Measurements from ENCODE around the gene ALX4. TPM values are rescaled to one million over a fixed set of nuclear protein-coding genes. Genes with fewer than 3 reads are reported as not detected.

Gene ALX4
- total and polyA plus RNA-seq, 2 of the 8 experiments (the other 6 are each of a cell fraction or from before 2014, with no cell fraction given), result not detected

GRCh38 chr11:44325698-44326097 is 15.8 kb upstream of the ALX4 start:
- 83% methylated on average over 5 of the region's 5 CpGs; no CpG with 5 or more reads in 1 of the 2 experiments for WGBS, 2 experiments (ENCODE audit: extremely low coverage in 1 of 2, insufficient coverage in 1 of 2, insufficient read length in 1 of 2, insufficient replicate concordance in 2 of 2, low coverage in 1 of 2, low lambda C conversion rate in 2 of 2, missing lambda C conversion rate in 1 of 2)
- FAIRE-seq (no peak), DNase-seq (ENCODE audit: low read depth in 1 of 2, low spot score in 2 of 2) (no peak)
- H2BK5ac ChIP-seq (ENCODE audit: low read depth, low read length), result no peak overlapping the region
- H4K5ac ChIP-seq (ENCODE audit: insufficient read length, low read depth, low read length), result no peak overlapping the region
- H2BK120ac ChIP-seq (replicated peaks; ENCODE audit: low read depth, low read length), result no peak overlapping the region
- H3K23ac ChIP-seq (ENCODE audit: insufficient read length), result no peak overlapping the region
- H3K36me3 ChIP-seq (ENCODE audit: control insufficient read depth in 2 of 4, insufficient read depth in 4 of 4, low read length in 3 of 4), result no peaks in the 10 kb centered on the region
- peaks cover 41 to 87% (median 80%) of the 10 kb centered on the region in 4 experiments for H3K27me3 ChIP-seq (replicated peaks in 1 of 4; ENCODE audit: control insufficient read depth in 3 of 4, extremely low read depth in 1 of 4, insufficient read depth in 3 of 4, low read length in 3 of 4)
- no peak overlapping the region for H3K14ac ChIP-seq (ENCODE audit: insufficient read length)
- H2BK15ac ChIP-seq (ENCODE audit: low read length), result no peak overlapping the region
- H2BK20ac ChIP-seq (ENCODE audit: low read length), result no peak overlapping the region
- no peaks in the 10 kb centered on the region for H3K9me3 ChIP-seq (ENCODE audit: insufficient read depth in 2 of 2, low read depth in 1 of 2, low read length in 1 of 2)
- H3K79me2 ChIP-seq (ENCODE audit: control insufficient read depth in 1 of 2, insufficient read depth in 2 of 2, low read length in 2 of 2), result no peaks in the 10 kb centered on the region
- H3K4me3 ChIP-seq (ENCODE audit: extremely low read depth in 1 of 4, insufficient read depth in 2 of 4, low read depth in 3 of 4, low read length in 4 of 4), result no peak overlapping the region
- H4K8ac ChIP-seq (ENCODE audit: extremely low read depth, insufficient read depth, low read length), result no peak overlapping the region
- H3K9ac ChIP-seq (replicated peaks in 1 of 4; ENCODE audit: extremely low read depth in 1 of 4, low read depth in 3 of 4, low read length in 3 of 4), result no peak overlapping the region
- H4K91ac ChIP-seq (replicated peaks; ENCODE audit: insufficient read length, low read length), result no peak overlapping the region
- no peak overlapping the region for H3K27ac ChIP-seq (ENCODE audit: low read depth, low read length)
- no peak overlapping the region for H2AFZ ChIP-seq (ENCODE audit: low read length)
- POLR2A ChIA-PET (ENCODE audit: partially characterized antibody), result interaction anchor here (2.8 kb wide), 1 partner anchor 9 kb away, joined by 10 read pairs; no protein-coding TSS in a partner anchor
- H3K4ac ChIP-seq (replicated peaks; ENCODE audit: insufficient read length, low read depth, low read length), result no peak overlapping the region
- H3K56ac ChIP-seq (replicated peaks; ENCODE audit: insufficient read length, low read depth, low read length), result no peak overlapping the region
- H2AK5ac ChIP-seq (ENCODE audit: low read depth, low read length), result no peak overlapping the region
- H3K18ac ChIP-seq (ENCODE audit: extremely low read depth, low read length), result no peak overlapping the region
- CTCF ChIA-PET (ENCODE audit: partially characterized antibody), result interaction anchor here (0.6 to 3.5 kb wide), 13 partner anchors 9 to 221 kb away, joined by 3 to 27 read pairs (median 3); no protein-coding TSS in a partner anchor
- H3K4me2 ChIP-seq (ENCODE audit: insufficient read depth in 1 of 2, low read depth in 2 of 2, low read length in 2 of 2), result no peak overlapping the region
- peak overlapping the region; percentile 71; the same call in 1 of the 2 replicates for H2BK12ac ChIP-seq (ENCODE audit: low read depth, low read length)
- no peaks in the 10 kb centered on the region for H3K23me2 ChIP-seq (ENCODE audit: low read depth, low read length)
- H3K4me1 ChIP-seq (replicated peaks in 1 of 4; ENCODE audit: control insufficient read depth in 3 of 4, insufficient read depth in 4 of 4, low read length in 3 of 4), result peaks cover 0 to 4% (median 1%) of the 10 kb centered on the region in 4 experiments; a peak in 3 of 7 replicates
- H4K20me1 ChIP-seq (replicated peaks in 1 of 2; ENCODE audit: control insufficient read depth in 1 of 2, insufficient read depth in 2 of 2, low read length in 2 of 2), result no peaks in the 10 kb centered on the region
- H3K79me1 ChIP-seq (ENCODE audit: low read depth, low read length), result no peaks in the 10 kb centered on the region
- TF ChIP-seq ATF3 (IDR thresholded peaks at IDR 0.05; ENCODE audit: insufficient read depth, low read depth, low read length), result no peak
- peak; percentile 55; the same call in 1 of the 2 replicates for TF ChIP-seq KDM1A (IDR thresholded peaks at IDR 0.05; ENCODE audit: borderline replicate concordance, low read length)
- TF ChIP-seq USF2 (IDR thresholded peaks at IDR 0.05; ENCODE audit: low read length), result no peak
- TF ChIP-seq CBX8 (IDR thresholded peaks at IDR 0.05; ENCODE audit: borderline replicate concordance, low read depth, low read length), result no peak
